Measurements from ENCODE around the gene TBC1D10A.

TBC1D10A gene

GRCh38 chr22:30326706-30327362 lies at the start of gene TBC1D10A:
TSS of gene TBC1D10A (minus strand) at chr22:30326941. CDS start at chr22:30326881, 60 bp downstream.
- peak; percentile 75 for DNase-seq (ENCODE audit: low read depth)

- no peak for DNase-seq (ENCODE audit: low read depth)
These were observed 48.6 kb upstream of the TBC1D10A start for GRCh38 chr22:30375312-30375849.

- no peak for DNase-seq (ENCODE audit: low read depth)
These were observed 46.9 kb upstream of the TBC1D10A start for GRCh38 chr22:30373331-30374325.

- DNase-seq (ENCODE audit: low read depth) = no peak
These were observed 46.2 kb upstream of the TBC1D10A start for GRCh38 chr22:30372915-30373314.

GRCh38 chr22:30371981-30372380 lies 45.2 kb upstream of the TBC1D10A start:
- DNase-seq (ENCODE audit: low read depth) = no peak

GRCh38 chr22:30371321-30371720 lies 44.6 kb upstream of the TBC1D10A start:
- no peak for DNase-seq (ENCODE audit: low read depth)

GRCh38 chr22:30370641-30371230 lies 44.0 kb upstream of the TBC1D10A start:
- DNase-seq (ENCODE audit: low read depth) = no peak

GRCh38 chr22:30368420-30368819 lies 41.7 kb upstream of the TBC1D10A start:
- no peak for DNase-seq (ENCODE audit: low read depth)

GRCh38 chr22:30365891-30366290 lies 39.1 kb upstream of the TBC1D10A start:
- no peak for DNase-seq (ENCODE audit: low read depth)

- DNase-seq (ENCODE audit: low read depth) = no peak
These were observed 36.0 kb upstream of the TBC1D10A start for GRCh38 chr22:30362651-30363281.

GRCh38 chr22:30361916-30362650 lies 35.3 kb upstream of the TBC1D10A start:
- no peak for DNase-seq (ENCODE audit: low read depth)

GRCh38 chr22:30358541-30358940 lies 31.8 kb upstream of the TBC1D10A start:
- no peak for DNase-seq (ENCODE audit: low read depth)

GRCh38 chr22:30357650-30358215 lies 31.0 kb upstream of the TBC1D10A start:
- DNase-seq (ENCODE audit: low read depth) = no peak

GRCh38 chr22:30357236-30357570 lies 30.5 kb upstream of the TBC1D10A start:
- no peak for DNase-seq (ENCODE audit: low read depth)

- DNase-seq (ENCODE audit: low read depth) = peak; percentile 76
These were observed 29.9 kb upstream of the TBC1D10A start, which contains the start of the genes CCDC157 and SF3A1 for GRCh38 chr22:30356449-30357235. TSS of gene CCDC157 (plus strand) at chr22:30357007. CDS start at chr22:30366001, 8,994 bp downstream. TSS of gene SF3A1 (minus strand) at chr22:30356894. CDS start at chr22:30356792, 102 bp downstream.

- no peak for DNase-seq (ENCODE audit: low read depth)
These were observed 27.9 kb upstream of the TBC1D10A start for GRCh38 chr22:30354644-30355043.

GRCh38 chr22:30351226-30351625 lies 24.5 kb upstream of the TBC1D10A start:
- DNase-seq (ENCODE audit: low read depth) = no peak

GRCh38 chr22:30348809-30349208 lies 22.1 kb upstream of the TBC1D10A start:
- DNase-seq (ENCODE audit: low read depth) = no peak

GRCh38 chr22:30348404-30348803 lies 21.7 kb upstream of the TBC1D10A start:
- DNase-seq (ENCODE audit: low read depth) = no peak

All from stromal cell of bone marrow (primary cell).